ENCODE measurements around the gene CAP1. TPM values are rescaled to one million over a fixed set of nuclear protein-coding genes. Genes with fewer than 3 reads are reported as not detected.

The CAP1 gene
- total and polyA plus RNA-seq, 2 of the 13 experiments (the other 11 are each of a cell fraction or from before 2014, with no cell fraction given), result 174 to 195 TPM

- TF ChIP-seq ATF4 (CRISPR knock-in tag; IDR thresholded peaks at IDR 0.05) (no peak), FOXJ3 (CRISPR knock-in tag; IDR thresholded peaks at IDR 0.05; ENCODE audit: borderline replicate concordance) (no peak), NR0B2 (CRISPR knock-in tag; IDR thresholded peaks at IDR 0.05) (no peak), IRF2 (CRISPR knock-in tag; IDR thresholded peaks at IDR 0.05) (no peak; the same call in 1 of the 2 replicates), NR2C2 (CRISPR knock-in tag; IDR thresholded peaks at IDR 0.05; ENCODE audit: borderline replicate concordance) (no peak), STAT6 (CRISPR knock-in tag; IDR thresholded peaks at IDR 0.05; ENCODE audit: borderline replicate concordance) (no peak), ZNF850 (CRISPR knock-in tag; conservative IDR thresholded peaks at IDR 0.05) (no peak), ZNF780A (CRISPR knock-in tag; IDR thresholded peaks at IDR 0.05) (no peak), MAFK (conservative IDR thresholded peaks at IDR 0.05 in 1 of 2, IDR thresholded peaks at IDR 0.05 in 1 of 2; ENCODE audit: low read length in 2 of 2) (peak; percentile 10 to 19; a peak in 2 of 4 replicates), POLR2AphosphoS2 (IDR thresholded peaks at IDR 0.05; ENCODE audit: low read depth, low read length) (no peak), ZNF10 (CRISPR knock-in tag; IDR thresholded peaks at IDR 0.05; ENCODE audit: borderline replicate concordance, low read depth) (no peak), ETV5 (CRISPR knock-in tag; IDR thresholded peaks at IDR 0.05; ENCODE audit: borderline replicate concordance) (peak; percentile 75; the same call in 1 of the 2 replicates), NFKB2 (CRISPR knock-in tag; IDR thresholded peaks at IDR 0.05; ENCODE audit: borderline replicate concordance) (no peak), PHF21A (CRISPR knock-in tag; IDR thresholded peaks at IDR 0.05) (peak; percentile 36; the same call in 1 of the 2 replicates), FOXC1 (CRISPR knock-in tag; IDR thresholded peaks at IDR 0.05; ENCODE audit: borderline replicate concordance) (no peak), ZNF256 (CRISPR knock-in tag; conservative IDR thresholded peaks at IDR 0.05) (no peak), MED1 (CRISPR knock-in tag; IDR thresholded peaks at IDR 0.05) (peak; percentile 63), ZNF337 (CRISPR knock-in tag; IDR thresholded peaks at IDR 0.05; ENCODE audit: borderline replicate concordance, low read depth) (no peak), RARG (CRISPR knock-in tag; IDR thresholded peaks at IDR 0.05; ENCODE audit: low read depth) (no peak), KLF6 (CRISPR knock-in tag; IDR thresholded peaks at IDR 0.05) (no peak), TSC22D2 (CRISPR knock-in tag; IDR thresholded peaks at IDR 0.05; ENCODE audit: borderline replicate concordance) (no peak), MZF1 (CRISPR knock-in tag; IDR thresholded peaks at IDR 0.05; ENCODE audit: borderline replicate concordance) (no peak), NCOA2 (CRISPR knock-in tag; IDR thresholded peaks at IDR 0.05) (peak; percentile 23; the same call in 1 of the 2 replicates), EHMT2 (IDR thresholded peaks at IDR 0.05; ENCODE audit: borderline replicate concordance, low read depth, low read length) (no peak), ELF3 (CRISPR knock-in tag; IDR thresholded peaks at IDR 0.05) (peak; percentile 68; the same call in 1 of the 2 replicates), CBX1 (IDR thresholded peaks at IDR 0.05; ENCODE audit: low read depth) (no peak), XBP1 (CRISPR knock-in tag; IDR thresholded peaks at IDR 0.05) (no peak)
Measured at GRCh38 chr1:40058453-40059337, 18.2 kb downstream of the CAP1 start (continued).
